SU-DHL-6 (cell line): ENCODE results near the gene SLC25A6.

Source experiments
- EZH2phosphoT487 ChIP-seq: fragments of 200-600 bp; sonication (generic), shearing (Covaris generic); conservative IDR thresholded peaks from 2 replicates; pipeline ENCODE4 v1.6.1; 2018; ENCODE audit warnings: mild to moderate bottlenecking, antibody characterized with exemption, low read length, moderate library complexity, mixed read lengths
- TF ChIP-seq, protein P1 (sequence below): fragments of 200-600 bp; sonication (generic); IDR thresholded peaks from one replicate; pipeline ENCODE4 v1.5.1; 2017; ENCODE audit warnings: antibody characterized with exemption, mild to moderate bottlenecking, low read length, moderate library complexity; ENCODE audit not compliant: insufficient read depth, poor library complexity, severe bottlenecking

DNA sequence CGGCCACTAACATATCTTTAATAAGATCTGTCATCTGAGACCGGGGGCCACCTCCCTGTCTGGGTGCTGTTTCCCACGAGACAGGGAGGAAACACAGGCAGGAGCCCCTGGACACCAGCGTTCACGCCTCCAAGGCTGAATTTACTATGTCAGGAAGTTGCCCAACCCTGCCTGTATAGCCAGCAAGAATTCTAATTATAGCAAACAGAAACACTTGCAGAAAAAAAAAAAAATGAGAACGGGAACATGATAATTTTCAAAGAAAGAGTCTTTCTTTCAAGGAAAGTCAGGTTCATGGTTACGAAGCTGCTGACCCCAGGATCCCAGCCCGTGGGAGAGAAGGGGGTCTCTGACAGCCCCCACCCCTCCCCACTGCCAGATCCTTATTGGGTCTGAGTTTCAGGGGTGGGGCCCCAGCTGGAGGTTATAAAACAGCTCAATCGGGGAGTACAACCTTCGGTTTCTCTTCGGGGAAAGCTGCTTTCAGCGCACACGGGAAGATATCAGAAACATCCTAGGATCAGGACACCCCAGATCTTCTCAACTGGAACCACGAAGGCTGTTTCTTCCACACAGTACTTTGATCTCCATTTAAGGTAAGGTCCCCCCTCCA, 55.5 kb downstream of the SLC25A6 start, which contains the start of gene IL3RA:
- TF ChIP-seq, protein P1, sequence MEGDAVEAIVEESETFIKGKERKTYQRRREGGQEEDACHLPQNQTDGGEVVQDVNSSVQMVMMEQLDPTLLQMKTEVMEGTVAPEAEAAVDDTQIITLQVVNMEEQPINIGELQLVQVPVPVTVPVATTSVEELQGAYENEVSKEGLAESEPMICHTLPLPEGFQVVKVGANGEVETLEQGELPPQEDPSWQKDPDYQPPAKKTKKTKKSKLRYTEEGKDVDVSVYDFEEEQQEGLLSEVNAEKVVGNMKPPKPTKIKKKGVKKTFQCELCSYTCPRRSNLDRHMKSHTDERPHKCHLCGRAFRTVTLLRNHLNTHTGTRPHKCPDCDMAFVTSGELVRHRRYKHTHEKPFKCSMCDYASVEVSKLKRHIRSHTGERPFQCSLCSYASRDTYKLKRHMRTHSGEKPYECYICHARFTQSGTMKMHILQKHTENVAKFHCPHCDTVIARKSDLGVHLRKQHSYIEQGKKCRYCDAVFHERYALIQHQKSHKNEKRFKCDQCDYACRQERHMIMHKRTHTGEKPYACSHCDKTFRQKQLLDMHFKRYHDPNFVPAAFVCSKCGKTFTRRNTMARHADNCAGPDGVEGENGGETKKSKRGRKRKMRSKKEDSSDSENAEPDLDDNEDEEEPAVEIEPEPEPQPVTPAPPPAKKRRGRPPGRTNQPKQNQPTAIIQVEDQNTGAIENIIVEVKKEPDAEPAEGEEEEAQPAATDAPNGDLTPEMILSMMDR, result no peak
- no peak for TF ChIP-seq EZH2phosphoT487
